ENCODE measurements around the gene FAM43A. TPM values are rescaled to one million over a fixed set of nuclear protein-coding genes. Genes with fewer than 3 reads are reported as not detected.

The FAM43A gene
- total RNA-seq, 2 experiments from 2014 or later = 5.0 to 5.1 TPM

DNA sequence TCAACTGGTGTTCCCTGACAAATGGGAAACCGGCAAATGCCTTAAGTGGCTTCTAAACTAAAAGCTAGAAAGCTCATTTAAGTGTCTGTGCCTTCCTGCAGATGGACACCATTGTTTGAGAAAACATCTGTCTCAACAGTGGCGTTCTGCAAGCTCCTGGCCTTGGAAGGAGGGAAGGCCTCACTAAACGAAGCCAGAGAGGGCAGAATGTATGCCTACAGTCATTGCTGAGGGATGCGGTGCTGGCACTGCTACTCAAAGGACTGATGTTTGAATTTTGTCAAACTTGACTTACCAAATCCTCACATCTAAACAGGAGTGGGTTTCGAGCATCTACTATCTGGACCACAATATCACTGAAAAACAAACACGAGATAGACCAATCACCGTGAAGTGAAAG lies 25.9 kb upstream of the FAM43A start:
- Mint-ChIP-seq H3K36me3 (ENCODE audit: low read depth) (peaks cover 43% of the 10 kb centered on the region), H3K27ac (no peak overlapping the region)
- POLR2A ChIA-PET = no interaction called here

DNA sequence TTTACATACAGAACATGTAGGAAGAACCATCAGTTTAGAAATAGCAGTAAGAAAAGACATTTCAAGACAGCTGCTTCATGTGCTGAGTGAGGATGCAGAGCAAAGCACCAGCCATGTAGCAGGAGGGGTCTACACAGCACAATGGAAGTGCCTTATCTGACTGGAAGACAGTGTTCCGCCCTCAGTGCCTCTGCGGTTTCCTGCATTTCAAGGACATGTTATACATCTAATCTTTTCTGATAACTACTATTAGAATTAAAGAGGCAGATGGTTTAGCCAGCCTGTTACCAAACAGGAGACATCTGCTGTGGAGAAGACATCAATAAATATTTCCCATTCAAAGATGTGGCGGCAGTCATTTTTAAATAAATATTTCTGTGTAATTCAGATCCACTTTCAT lies 24.3 kb upstream of the FAM43A start:
- ChIA-PET POLR2A (interaction anchor here (0.7 kb wide), 1 partner anchor 10 kb away, joined by 3 read pairs; no protein-coding TSS in a partner anchor), CTCF (interaction anchor here (0.5 to 5.3 kb wide), 3 partner anchors 10 to 268 kb away, joined by 3 to 44 read pairs (median 3); partner anchors contain the start of gene LSG1)
- intact Hi-C loops (cut with DNase I, micrococcal nuclease) = no loop called here
- Mint-ChIP-seq H3K4me1 (peaks cover 23% of the 10 kb centered on the region), H3K9me3 (ENCODE audit: low read depth) (no peaks in the 10 kb centered on the region), H3K4me3 (no peak overlapping the region), H3K27ac (no peak overlapping the region), H3K27me3 (no peaks in the 10 kb centered on the region), H3K36me3 (ENCODE audit: low read depth) (peaks cover 49% of the 10 kb centered on the region)
- no peak for ATAC-seq
- DNase-seq = no peak

More for the DNA sequence above, 25.9 kb upstream of the FAM43A start:
- Mint-ChIP-seq H3K9me3 (ENCODE audit: low read depth) (no peaks in the 10 kb centered on the region), H3K27me3 (no peaks in the 10 kb centered on the region), H3K4me3 (no peak overlapping the region), H3K4me1 (peaks cover 22% of the 10 kb centered on the region)
- CTCF ChIA-PET = interaction anchor here (0.8 to 5.3 kb wide), 4 partner anchors 12 to 316 kb away, joined by 3 to 44 read pairs (median 4); partner anchors contain the start of gene LSG1
- DNase-seq (no peak), ATAC-seq (no peak)
- intact Hi-C loops (cut with DNase I, micrococcal nuclease) = no loop called here

DNA sequence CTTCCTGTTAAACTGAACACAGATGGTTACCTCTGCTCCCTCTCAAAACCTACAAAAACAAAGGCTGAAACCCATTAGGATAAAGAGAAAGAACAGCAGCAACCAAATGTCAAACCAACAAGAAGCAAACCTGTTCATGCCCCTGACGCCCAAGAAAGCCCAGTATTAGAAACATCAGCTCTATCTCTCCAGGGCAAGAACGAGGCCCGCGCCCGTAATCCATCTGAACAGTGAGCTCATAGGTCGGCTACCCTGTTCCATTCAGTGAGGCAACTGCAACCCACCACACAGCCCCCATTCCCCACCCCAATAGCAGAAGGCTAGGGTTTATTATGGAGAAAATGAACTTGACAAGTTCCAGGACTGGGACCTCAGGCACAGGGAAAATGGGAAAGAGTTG lies 23.7 kb upstream of the FAM43A start:
- ATAC-seq (no peak), DNase-seq (no peak)
- H3K27ac Mint-ChIP-seq = no peak overlapping the region
- H3K9me3 Mint-ChIP-seq (ENCODE audit: low read depth) = no peaks in the 10 kb centered on the region
- peaks cover 23% of the 10 kb centered on the region for H3K4me1 Mint-ChIP-seq
- ChIA-PET POLR2A (interaction anchor here (0.7 kb wide), 1 partner anchor 9 kb away, joined by 3 read pairs; no protein-coding TSS in a partner anchor), CTCF (interaction anchor here (5.3 kb wide), 1 partner anchor 9 kb away, joined by 44 read pairs; the partner anchor contains the start of gene LSG1)
- H3K4me3 Mint-ChIP-seq = no peak overlapping the region
- peaks cover 49% of the 10 kb centered on the region for H3K36me3 Mint-ChIP-seq (ENCODE audit: low read depth)
- intact Hi-C loops (cut with DNase I, micrococcal nuclease) = no loop called here
- H3K27me3 Mint-ChIP-seq = no peaks in the 10 kb centered on the region

DNA sequence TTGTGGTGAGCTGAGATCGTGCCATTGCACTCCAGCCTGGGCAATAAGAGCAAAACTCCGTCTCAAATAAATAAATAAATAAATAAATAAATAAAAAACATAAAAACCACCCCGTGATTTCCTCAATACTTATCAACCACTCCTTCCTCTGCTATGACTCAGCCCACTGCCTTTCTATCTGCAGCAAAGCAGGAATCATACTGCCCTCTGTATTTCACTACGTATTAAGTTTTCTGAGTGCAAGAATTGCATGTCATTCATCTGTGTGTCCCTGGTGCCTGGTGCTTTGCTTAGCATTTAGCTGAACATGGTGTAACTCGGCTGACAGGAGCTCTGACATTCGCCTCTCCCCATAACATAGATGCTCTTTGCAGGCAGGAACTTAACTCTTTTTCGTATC lies 20.8 kb upstream of the FAM43A start:
- Mint-ChIP-seq H3K27me3 (no peaks in the 10 kb centered on the region), H3K36me3 (ENCODE audit: low read depth) (peaks cover 46% of the 10 kb centered on the region), H3K9me3 (ENCODE audit: low read depth) (no peaks in the 10 kb centered on the region), H3K27ac (no peak overlapping the region), H3K4me3 (no peak overlapping the region), H3K4me1 (peaks cover 34% of the 10 kb centered on the region)
- no peak for ATAC-seq
- CTCF ChIA-PET = interaction anchor here (2.6 kb wide), 1 partner anchor 18 kb away, joined by 8 read pairs; no protein-coding TSS in a partner anchor
- DNase-seq = no peak
- POLR2A ChIA-PET = no interaction called here
- intact Hi-C loops (cut with DNase I, micrococcal nuclease) = no loop called here

DNA sequence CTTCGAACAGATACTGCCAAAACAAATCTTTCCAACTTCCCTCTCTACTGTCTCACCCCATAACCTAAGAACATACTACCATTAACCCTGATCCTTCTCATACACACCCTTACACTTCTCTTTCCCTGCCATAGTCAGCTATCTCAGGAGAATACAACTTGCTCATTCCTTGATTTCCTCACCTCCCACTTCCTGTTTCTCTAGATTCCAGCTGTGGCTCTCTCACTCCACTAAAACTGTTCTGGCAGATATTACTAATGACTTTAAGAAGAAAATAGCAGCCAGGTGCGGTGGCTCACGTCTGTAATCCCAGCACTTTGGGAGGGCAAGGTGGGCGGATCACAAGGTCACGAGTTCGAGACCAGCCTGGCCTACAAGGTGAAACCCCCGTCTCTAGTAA lies 18.3 kb upstream of the FAM43A start:
- intact Hi-C loops (cut with DNase I, micrococcal nuclease) = no loop called here
- DNase-seq = no peak
- ChIA-PET POLR2A (no interaction called here), CTCF (interaction anchor here (0.6 to 10.8 kb wide), 6 partner anchors 18 to 304 kb away, joined by 3 to 156 read pairs (median 4); partner anchors contain the start of gene FAM43A)
- Mint-ChIP-seq H3K36me3 (ENCODE audit: low read depth) (peaks cover 42% of the 10 kb centered on the region), H3K4me1 (peaks cover 39% of the 10 kb centered on the region), H3K27ac (peak overlapping the region; percentile 48), H3K27me3 (no peaks in the 10 kb centered on the region), H3K4me3 (no peak overlapping the region), H3K9me3 (ENCODE audit: low read depth) (no peaks in the 10 kb centered on the region)
- no peak for ATAC-seq

DNA sequence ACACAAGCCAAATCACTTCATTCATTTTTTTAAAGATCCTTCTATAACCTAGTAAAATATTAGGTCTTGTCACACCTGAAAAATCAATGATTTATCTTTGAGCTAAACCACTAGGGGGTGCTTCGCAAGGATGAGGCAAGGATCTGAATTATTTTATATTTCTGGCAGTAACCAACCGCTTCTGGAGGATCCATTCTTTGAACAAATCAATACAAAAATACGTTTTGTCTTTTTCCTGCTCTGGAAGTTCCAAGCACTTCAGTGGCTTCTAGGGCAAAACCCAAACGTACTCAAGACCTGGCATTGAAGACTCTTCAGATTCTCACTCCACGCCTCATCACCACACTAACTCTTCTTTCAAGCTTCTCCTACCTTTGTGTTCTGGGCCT lies 14.2 kb upstream of the FAM43A start:
- intact Hi-C loops (cut with DNase I, micrococcal nuclease) = loop anchor here (1.0 to 5.0 kb wide), 6 partner anchors 184 to 1236 kb away; partner anchors contain the start of genes ATP13A3 (in 1 of the 2), HES1 (in 1 of the 2), PPP1R2 (in 1 of the 2) and TNK2 (in 1 of the 2)
- H3K27ac Mint-ChIP-seq = peak overlapping the region; percentile 96
- ATAC-seq (no peak), DNase-seq (peak; percentile 44)
- POLR2A ChIA-PET = interaction anchor here (0.6 to 1.0 kb wide), 3 partner anchors 10 to 87 kb away, joined by 3 read pairs; no protein-coding TSS in a partner anchor
- CTCF ChIA-PET = interaction anchor here (0.6 to 10.8 kb wide), 35 partner anchors 11 to 871 kb away, joined by 3 to 156 read pairs (median 4); partner anchors contain the start of genes FAM43A, PPP1R2, TMEM44 and XXYLT1
- H3K27me3 Mint-ChIP-seq = peaks cover 2% of the 10 kb centered on the region
- peaks cover 20% of the 10 kb centered on the region for H3K36me3 Mint-ChIP-seq (ENCODE audit: low read depth)
- no peaks in the 10 kb centered on the region for H3K9me3 Mint-ChIP-seq (ENCODE audit: low read depth)
- peak overlapping the region; percentile 100 for H3K4me3 Mint-ChIP-seq
- H3K4me1 Mint-ChIP-seq = peaks cover 57% of the 10 kb centered on the region

DNA sequence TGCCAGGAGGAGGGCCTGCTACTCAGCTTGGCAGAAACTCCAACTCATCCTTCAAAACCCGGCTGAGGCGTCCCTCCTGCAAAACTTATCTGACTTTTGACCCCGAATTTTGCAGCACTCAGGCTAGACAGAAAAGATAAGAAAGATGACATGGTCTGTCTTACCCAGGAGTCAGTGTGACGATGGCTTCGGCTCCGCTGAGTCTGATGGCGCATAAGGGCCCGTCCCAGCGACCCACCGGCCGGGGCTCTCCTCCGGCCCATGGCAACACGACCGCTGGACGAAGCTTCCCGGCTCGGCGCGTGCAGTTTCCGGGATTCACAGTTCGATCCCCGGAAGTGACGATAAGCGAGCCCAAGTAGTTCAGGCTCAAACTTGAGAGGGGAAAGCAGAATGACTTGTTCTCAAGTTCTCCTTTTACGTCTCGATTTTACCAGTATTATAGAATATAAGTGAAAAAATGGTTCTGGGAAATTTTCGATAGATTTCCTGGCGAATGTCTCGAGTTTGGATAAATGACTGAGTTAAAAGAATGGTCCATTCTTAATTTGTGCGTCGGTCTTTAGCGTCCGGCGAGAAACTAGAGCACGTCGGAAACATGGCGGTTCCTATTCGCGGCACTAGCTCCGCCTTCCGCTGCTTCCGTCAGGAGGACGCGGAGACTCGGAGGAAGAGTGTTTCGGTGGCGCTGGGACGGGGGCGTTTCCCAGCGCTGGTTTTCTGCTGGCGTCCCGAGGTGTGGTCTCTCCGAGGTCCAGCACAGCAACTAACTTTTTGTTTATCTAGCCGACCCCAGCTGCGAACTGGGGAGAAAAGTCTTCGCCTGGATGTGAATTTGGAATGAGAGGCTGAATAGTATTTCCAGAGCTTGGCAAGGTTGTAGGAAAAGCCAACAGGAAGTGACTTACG lies 13.5 kb upstream of the FAM43A start, which contains the start of gene LSG1:
LSG1 (minus strand) TSS at position 292 of the 909 bp plus-strand sequence; CDS start at position 263, 29 bp downstream.
- Mint-ChIP-seq H3K27me3 (peaks cover 6% of the 10 kb centered on the region), H3K4me1 (peaks cover 59% of the 10 kb centered on the region), H3K9me3 (ENCODE audit: low read depth) (no peaks in the 10 kb centered on the region), H3K4me3 (peak within 1 kb of the TSS; percentile 100), H3K27ac (peak within 1 kb of the TSS; percentile 96), H3K36me3 (ENCODE audit: low read depth) (peaks cover 17% of the 10 kb centered on the region)
- ChIA-PET CTCF (interaction anchor here (0.6 to 10.8 kb wide), 40 partner anchors 11 to 871 kb away, joined by 3 to 156 read pairs (median 4); partner anchors contain the start of genes FAM43A, PPP1R2, TMEM44 and XXYLT1), POLR2A (interaction anchor here (0.6 to 1.0 kb wide), 5 partner anchors 8 to 88 kb away, joined by 3 to 4 read pairs (median 3); no protein-coding TSS in a partner anchor)
- intact Hi-C loops (cut with DNase I, micrococcal nuclease) = loop anchor here (1.0 to 5.0 kb wide), 11 partner anchors 89 to 1235 kb away; partner anchors contain the start of genes ACAP2 (in 1 of the 2), ATP13A3 (in 1 of the 2), HES1 (in 1 of the 2) and PPP1R2 (in 1 of the 2)
- peak; percentile 94 for DNase-seq
- peak; percentile 84 for ATAC-seq

DNA sequence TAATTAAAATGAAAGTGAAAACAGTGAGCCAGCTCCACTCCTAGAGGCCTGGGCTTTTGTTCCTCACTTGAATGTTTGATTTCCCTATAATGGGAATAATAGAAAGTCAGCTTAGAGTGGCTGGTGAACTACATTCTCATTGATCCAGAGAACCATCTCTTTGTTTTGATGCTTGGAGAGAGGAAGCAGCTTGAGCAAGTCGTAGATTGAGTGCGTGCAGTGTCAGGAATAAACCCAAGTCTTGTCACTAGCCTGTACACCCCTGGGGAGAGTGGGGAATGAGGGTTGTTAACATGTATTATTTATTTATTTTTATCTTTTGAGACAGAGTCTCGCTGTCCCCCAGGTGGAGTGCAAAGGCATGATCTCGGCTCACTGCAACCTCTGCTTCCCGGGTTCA lies 12.8 kb upstream of the FAM43A start:
- peaks cover 58% of the 10 kb centered on the region for H3K4me1 Mint-ChIP-seq
- POLR2A ChIA-PET = interaction anchor here (0.6 to 0.8 kb wide), 3 partner anchors 7 to 38 kb away, joined by 3 to 4 read pairs (median 3); no protein-coding TSS in a partner anchor
- intact Hi-C loops (cut with DNase I, micrococcal nuclease) = loop anchor here (1.0 to 5.0 kb wide), 10 partner anchors 90 to 1234 kb away; partner anchors contain the start of genes ACAP2 (in 1 of the 2), ATP13A3 (in 1 of the 2), HES1 (in 1 of the 2) and PPP1R2 (in 1 of the 2)
- ATAC-seq = no peak
- CTCF ChIA-PET = interaction anchor here (0.6 to 10.8 kb wide), 20 partner anchors 12 to 846 kb away, joined by 3 to 156 read pairs (median 5); partner anchors contain the start of genes FAM43A and XXYLT1
- H3K36me3 Mint-ChIP-seq (ENCODE audit: low read depth) = peaks cover 13% of the 10 kb centered on the region
- peaks cover 10% of the 10 kb centered on the region for H3K27me3 Mint-ChIP-seq
- no peaks in the 10 kb centered on the region for H3K9me3 Mint-ChIP-seq (ENCODE audit: low read depth)
- DNase-seq = no peak
- peak overlapping the region; percentile 96 for H3K27ac Mint-ChIP-seq
- H3K4me3 Mint-ChIP-seq = peak overlapping the region; percentile 100

DNA sequence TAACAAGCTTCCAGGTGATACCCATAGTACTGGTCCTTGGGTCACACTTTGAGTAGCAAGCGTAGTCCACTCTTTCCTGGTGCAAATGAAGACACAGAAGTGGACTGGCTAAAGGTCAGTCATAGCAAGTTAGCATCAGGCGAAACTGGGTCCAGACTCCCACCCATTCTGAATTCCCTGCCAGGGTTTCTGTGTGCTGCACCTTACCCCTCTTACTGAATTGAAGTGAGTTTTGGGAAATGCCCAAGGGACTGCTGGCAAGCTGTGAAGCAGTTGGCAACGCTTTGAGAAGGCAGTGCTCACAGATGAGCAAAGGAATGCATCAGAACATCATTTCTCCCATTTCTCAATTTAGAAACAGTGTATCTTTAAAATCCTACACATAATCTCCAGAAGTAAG lies 11.9 kb upstream of the FAM43A start:
- DNase-seq = no peak
- ATAC-seq = no peak
- Mint-ChIP-seq H3K27me3 (peaks cover 11% of the 10 kb centered on the region), H3K9me3 (ENCODE audit: low read depth) (no peaks in the 10 kb centered on the region), H3K27ac (peak overlapping the region; percentile 7), H3K4me3 (no peak overlapping the region), H3K36me3 (ENCODE audit: low read depth) (peaks cover 8% of the 10 kb centered on the region), H3K4me1 (peaks cover 52% of the 10 kb centered on the region)
- ChIA-PET CTCF (interaction anchor here (0.7 to 10.8 kb wide), 4 partner anchors 12 to 588 kb away, joined by 3 to 156 read pairs (median 8); partner anchors contain the start of gene FAM43A), POLR2A (interaction anchor here (0.6 kb wide), 1 partner anchor 39 kb away, joined by 3 read pairs; no protein-coding TSS in a partner anchor)
- intact Hi-C loops (cut with DNase I, micrococcal nuclease) = loop anchor here (5.0 kb wide), 4 partner anchors 186 to 1234 kb away; partner anchors contain the start of genes ATP13A3 (in 1 of the 2), HES1 (in 1 of the 2), PPP1R2 (in 1 of the 2) and TNK2 (in 1 of the 2)

DNA sequence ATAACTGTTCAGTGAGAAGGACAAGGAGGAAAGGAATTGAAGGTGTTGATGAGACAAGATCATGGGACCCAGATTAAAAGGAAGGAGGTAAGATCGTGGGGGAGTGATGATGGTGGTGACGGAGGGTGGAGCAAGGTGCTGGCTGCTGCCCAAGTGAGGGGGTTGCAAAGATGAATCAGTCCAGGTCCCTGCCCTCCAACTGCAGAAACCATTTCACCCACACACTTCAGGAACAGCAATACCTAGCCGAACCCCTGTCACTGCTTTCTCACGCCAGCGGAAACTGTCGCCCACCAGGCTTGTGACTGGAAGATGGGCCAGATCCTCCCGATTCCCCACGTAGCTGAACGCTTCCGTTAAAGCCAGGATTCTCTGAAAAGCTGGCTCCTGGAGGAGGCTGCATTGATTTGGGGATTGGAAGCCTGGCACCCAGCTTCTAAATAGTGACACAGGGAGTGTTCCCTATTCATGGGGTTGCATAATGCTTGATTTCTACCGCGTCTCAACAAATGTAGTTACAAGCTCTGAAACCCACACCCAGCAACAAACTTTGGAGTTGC lies 10.5 kb upstream of the FAM43A start:
- peak overlapping the region; percentile 76 for H3K27ac Mint-ChIP-seq
- H3K4me1 Mint-ChIP-seq = peaks cover 44% of the 10 kb centered on the region
- intact Hi-C loops (cut with DNase I, micrococcal nuclease) = loop anchor here (1.0 kb wide), 3 partner anchors 10 to 454 kb away; partner anchors contain the start of gene FAM43A (in 2 of the 2)
- ATAC-seq (peak; percentile 65), DNase-seq (peak; percentile 85)
- peaks cover 11% of the 10 kb centered on the region for H3K27me3 Mint-ChIP-seq
- POLR2A ChIA-PET = interaction anchor here (0.6 to 1.4 kb wide), 2 partner anchors 12 to 151 kb away, joined by 3 to 7 read pairs; no protein-coding TSS in a partner anchor
- H3K4me3 Mint-ChIP-seq = peak overlapping the region; percentile 41
- H3K36me3 Mint-ChIP-seq (ENCODE audit: low read depth) = no peaks in the 10 kb centered on the region
- H3K9me3 Mint-ChIP-seq (ENCODE audit: low read depth) = no peaks in the 10 kb centered on the region
- CTCF ChIA-PET = interaction anchor here (1.3 to 10.8 kb wide), 3 partner anchors 11 to 596 kb away, joined by 5 to 156 read pairs (median 6); partner anchors contain the start of genes FAM43A and XXYLT1
